Osteoblast (primary cell): ENCODE data around the gene CHST15. TPM values are rescaled to one million over a fixed set of nuclear protein-coding genes. Genes with fewer than 3 reads are reported as not detected.

Experiments used
- DNase-seq: peaks from one replicate; pipeline ENCODE4 v3.0.0; 2011; ENCODE audit warnings: low spot score, mixed read lengths; ENCODE audit not compliant: insufficient read length; ENCODE audit errors: missing footprints
- H2AFZ ChIP-seq: 2 replicates; pipeline ENCODE4 v1.6.0; 2011; ENCODE audit warnings: mild to moderate bottlenecking, low read length
- H3K27ac ChIP-seq: 2 replicates; pipeline ENCODE4 v1.5.1; 2011; ENCODE audit warnings: mild to moderate bottlenecking, low read depth, low read length, moderate library complexity
- H3K27me3 ChIP-seq: 2 replicates; pipeline ENCODE4 v1.6.0; 2012; ENCODE audit warnings: mild to moderate bottlenecking, control low read depth, inconsistent platforms, low read length, moderate library complexity; ENCODE audit not compliant: insufficient read depth
- H3K36me3 ChIP-seq: 2 replicates; pipeline ENCODE4 v1.5.1; 2011; ENCODE audit warnings: mild to moderate bottlenecking, low read length, control low read depth, moderate library complexity; ENCODE audit not compliant: insufficient read depth
- H3K4me1 ChIP-seq: 2 replicates; pipeline ENCODE4 v1.5.1; 2011; ENCODE audit warnings: mild to moderate bottlenecking, low read length, control low read depth, moderate library complexity; ENCODE audit not compliant: insufficient read depth
- H3K4me2 ChIP-seq: 2 replicates; pipeline ENCODE4 v1.6.0; 2011; ENCODE audit warnings: mild to moderate bottlenecking, low read length; ENCODE audit not compliant: insufficient read depth
- H3K4me3 ChIP-seq: fragments of 200-600 bp; sonication (generic); 3 replicates; pipeline ENCODE4 v1.5.1; 2012; ENCODE audit warnings: mild to moderate bottlenecking, low read length, inconsistent platforms; ENCODE audit not compliant: insufficient read depth
- H3K79me2 ChIP-seq: 2 replicates; pipeline ENCODE4 v1.6.0; 2012; ENCODE audit warnings: mild to moderate bottlenecking, low read length, control low read depth, inconsistent platforms; ENCODE audit not compliant: insufficient read depth
- H3K9me3 ChIP-seq: 2 replicates; pipeline ENCODE4 v1.5.1; 2011; ENCODE audit warnings: low read depth, low read length, control low read depth
- H4K20me1 ChIP-seq: 2 replicates; pipeline ENCODE4 v1.6.0; 2012; ENCODE audit warnings: mild to moderate bottlenecking, low read length, control low read depth; ENCODE audit not compliant: insufficient read depth
- total RNA-seq: library from RNA; depleted of rRNA; stranded (reverse); fragments of >200 nt; gene quantifications from 2 replicates; pipeline ENCODE4 v1.2.3, GENCODE V29; 2012
- TF ChIP-seq, protein P1 (sequence below): IDR thresholded peaks from 2 replicates; pipeline ENCODE4 v1.5.1; 2011; ENCODE audit warnings: mild to moderate bottlenecking, low read depth, low read length, moderate library complexity; ENCODE audit errors: extremely low read depth

CHST15 gene
- total RNA-seq, 1 donor = 22.8 TPM

GRCh38 chr10:124109261-124109660 is 15.9 kb upstream of the CHST15 start:
- Histone ChIP-seq H3K36me3 (no peaks in the 10 kb centered on the region), H2AFZ (no peak overlapping the region), H3K4me1 (no peaks in the 10 kb centered on the region), H3K4me3 (no peak overlapping the region), H3K79me2 (no peaks in the 10 kb centered on the region), H4K20me1 (no peaks in the 10 kb centered on the region), H3K27me3 (peaks cover 18% of the 10 kb centered on the region), H3K27ac (no peak overlapping the region), H3K9me3 (no peaks in the 10 kb centered on the region), H3K4me2 (no peak overlapping the region)
- TF ChIP-seq, protein P1, sequence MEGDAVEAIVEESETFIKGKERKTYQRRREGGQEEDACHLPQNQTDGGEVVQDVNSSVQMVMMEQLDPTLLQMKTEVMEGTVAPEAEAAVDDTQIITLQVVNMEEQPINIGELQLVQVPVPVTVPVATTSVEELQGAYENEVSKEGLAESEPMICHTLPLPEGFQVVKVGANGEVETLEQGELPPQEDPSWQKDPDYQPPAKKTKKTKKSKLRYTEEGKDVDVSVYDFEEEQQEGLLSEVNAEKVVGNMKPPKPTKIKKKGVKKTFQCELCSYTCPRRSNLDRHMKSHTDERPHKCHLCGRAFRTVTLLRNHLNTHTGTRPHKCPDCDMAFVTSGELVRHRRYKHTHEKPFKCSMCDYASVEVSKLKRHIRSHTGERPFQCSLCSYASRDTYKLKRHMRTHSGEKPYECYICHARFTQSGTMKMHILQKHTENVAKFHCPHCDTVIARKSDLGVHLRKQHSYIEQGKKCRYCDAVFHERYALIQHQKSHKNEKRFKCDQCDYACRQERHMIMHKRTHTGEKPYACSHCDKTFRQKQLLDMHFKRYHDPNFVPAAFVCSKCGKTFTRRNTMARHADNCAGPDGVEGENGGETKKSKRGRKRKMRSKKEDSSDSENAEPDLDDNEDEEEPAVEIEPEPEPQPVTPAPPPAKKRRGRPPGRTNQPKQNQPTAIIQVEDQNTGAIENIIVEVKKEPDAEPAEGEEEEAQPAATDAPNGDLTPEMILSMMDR = no peak
- DNase-seq = no peak

GRCh38 chr10:124107072-124107471 is 13.7 kb upstream of the CHST15 start:
- peaks cover 18% of the 10 kb centered on the region for H3K27me3 ChIP-seq
- H4K20me1 ChIP-seq = no peaks in the 10 kb centered on the region
- H3K4me2 ChIP-seq = no peak overlapping the region
- H3K9me3 ChIP-seq = no peaks in the 10 kb centered on the region
- no peaks in the 10 kb centered on the region for H3K36me3 ChIP-seq
- peak; percentile 30 for DNase-seq
- TF ChIP-seq, protein P1 = no peak
- H3K79me2 ChIP-seq = no peaks in the 10 kb centered on the region
- no peak overlapping the region for H2AFZ ChIP-seq
- no peak overlapping the region for H3K4me3 ChIP-seq
- H3K4me1 ChIP-seq = no peaks in the 10 kb centered on the region
- H3K27ac ChIP-seq = no peak overlapping the region

DNA sequence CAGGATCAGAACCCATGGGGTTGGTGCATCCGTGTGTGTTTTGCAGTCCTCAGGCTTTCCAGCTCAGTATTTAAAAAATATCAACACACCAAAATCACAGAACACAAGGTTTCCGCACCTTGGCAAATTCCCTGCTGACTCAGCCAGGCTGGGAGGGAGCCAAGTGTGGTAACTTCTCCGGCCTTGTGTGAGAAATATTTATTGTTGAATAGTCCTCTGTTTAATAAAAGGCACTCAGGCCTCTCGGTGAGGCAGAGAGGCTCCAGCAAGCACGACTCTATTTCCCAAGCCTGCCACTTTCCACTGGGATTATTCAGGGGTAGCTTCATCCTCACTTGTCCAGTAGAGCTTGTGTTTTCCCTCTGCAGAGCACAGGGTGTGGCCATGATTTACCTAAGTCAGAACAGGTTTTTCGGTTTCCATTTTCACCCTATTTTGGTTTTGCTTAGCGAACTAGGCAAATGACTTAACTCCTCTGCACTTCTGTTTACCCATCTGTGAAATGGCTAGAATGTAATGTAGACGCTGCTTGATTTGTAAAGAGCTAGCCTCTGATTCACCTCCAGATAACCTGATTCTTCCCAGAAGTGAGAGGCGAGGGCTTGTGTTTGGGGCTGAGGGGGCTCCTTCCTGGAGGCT is 13.0 kb upstream of the CHST15 start:
- no peak overlapping the region for H2AFZ ChIP-seq
- H3K27me3 ChIP-seq = peaks cover 15% of the 10 kb centered on the region
- no peaks in the 10 kb centered on the region for H3K36me3 ChIP-seq
- H3K27ac ChIP-seq = no peak overlapping the region
- TF ChIP-seq, protein P1 = no peak
- peak; percentile 81 for DNase-seq
- H3K4me3 ChIP-seq = no peak overlapping the region
- no peaks in the 10 kb centered on the region for H3K4me1 ChIP-seq
- H3K79me2 ChIP-seq = no peaks in the 10 kb centered on the region
- H4K20me1 ChIP-seq = no peaks in the 10 kb centered on the region
- H3K4me2 ChIP-seq = no peak overlapping the region
- H3K9me3 ChIP-seq = no peaks in the 10 kb centered on the region

DNA sequence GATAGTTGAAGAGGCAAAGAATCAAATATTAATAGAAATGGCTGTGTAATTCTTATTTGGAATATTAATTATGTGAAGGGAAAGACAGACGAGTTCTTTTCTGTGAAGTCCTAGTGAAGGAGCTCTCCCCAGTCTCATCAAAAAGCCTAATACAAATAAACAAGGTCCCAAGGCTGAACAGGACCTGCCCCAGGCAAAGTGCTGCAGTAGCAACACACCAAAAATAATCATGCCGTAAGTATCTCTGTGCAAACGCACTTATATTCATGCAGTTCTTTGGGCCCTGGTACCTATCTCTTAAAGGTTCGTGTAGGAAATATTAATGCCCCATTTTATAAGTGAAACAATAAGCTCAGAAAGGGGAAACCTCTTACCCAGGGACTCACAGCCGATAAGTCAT is 12.2 kb upstream of the CHST15 start:
- H3K27ac ChIP-seq = no peak overlapping the region
- no peaks in the 10 kb centered on the region for H3K79me2 ChIP-seq
- H3K4me1 ChIP-seq = no peaks in the 10 kb centered on the region
- no peaks in the 10 kb centered on the region for H3K9me3 ChIP-seq
- no peak overlapping the region for H2AFZ ChIP-seq
- TF ChIP-seq, protein P1 = no peak
- no peaks in the 10 kb centered on the region for H3K36me3 ChIP-seq
- no peaks in the 10 kb centered on the region for H4K20me1 ChIP-seq
- peak; percentile 47 for DNase-seq
- peaks cover 9% of the 10 kb centered on the region for H3K27me3 ChIP-seq
- H3K4me2 ChIP-seq = no peak overlapping the region
- H3K4me3 ChIP-seq = no peak overlapping the region
